GM20000 (cell line): ENCODE results near the gene IFT43.

Experiments used
- DNase-seq: peaks from one replicate; pipeline ENCODE4 v3.0.0; 2012; ENCODE audit warnings: low spot score
- CTCF ChIP-seq: IDR thresholded peaks from 2 replicates; pipeline ENCODE4 v1.5.1; 2012; ENCODE audit warnings: mild to moderate bottlenecking, control low read depth; ENCODE audit errors: extremely low read depth, missing control alignments

The IFT43 gene

GRCh38 chr14:75960231-75960630, 25.3 kb upstream of the IFT43 start:
- peak; percentile 74 for DNase-seq
- TF ChIP-seq CTCF = no peak

DNA sequence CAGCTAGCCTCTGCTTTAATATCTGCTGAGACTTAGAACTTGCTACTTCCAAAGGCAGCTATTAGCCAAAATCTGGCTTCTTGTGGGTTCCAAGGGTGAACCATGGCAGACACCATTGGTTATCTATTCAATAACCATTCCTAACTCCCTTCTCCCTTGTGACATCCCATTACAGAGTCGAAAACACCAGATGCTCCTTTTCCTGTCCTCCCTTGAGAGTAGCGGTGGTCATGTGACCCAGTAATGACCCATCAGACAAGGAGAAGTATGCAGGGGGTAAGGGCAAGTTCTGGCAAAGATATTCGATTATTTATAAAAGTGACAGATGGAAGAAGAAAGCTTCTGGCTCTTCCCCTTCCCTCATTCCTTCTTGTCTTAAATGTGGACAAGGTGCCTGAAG, 23.9 kb upstream of the IFT43 start:
- no peak for TF ChIP-seq CTCF
- no peak for DNase-seq

DNA sequence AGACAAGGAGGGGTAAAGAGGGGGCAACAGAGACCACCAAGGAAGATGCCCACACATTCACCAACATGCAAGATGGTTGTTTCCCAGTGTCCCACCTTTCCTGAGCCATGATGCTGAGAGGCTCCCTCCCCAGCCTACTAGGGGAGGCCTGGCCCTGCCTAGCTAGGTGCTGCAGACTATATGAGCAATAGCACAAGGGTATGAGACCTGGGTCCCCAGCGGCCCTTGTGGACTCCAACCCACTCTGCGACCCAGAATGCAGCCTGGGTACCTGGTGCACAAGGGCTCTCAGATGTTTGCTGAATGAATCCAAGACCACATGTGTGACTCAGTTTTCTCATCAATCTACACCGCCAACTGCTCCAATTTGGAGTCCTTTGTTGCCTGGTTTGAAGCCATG, 17.7 kb upstream of the IFT43 start:
- DNase-seq = no peak
- TF ChIP-seq CTCF = no peak

DNA sequence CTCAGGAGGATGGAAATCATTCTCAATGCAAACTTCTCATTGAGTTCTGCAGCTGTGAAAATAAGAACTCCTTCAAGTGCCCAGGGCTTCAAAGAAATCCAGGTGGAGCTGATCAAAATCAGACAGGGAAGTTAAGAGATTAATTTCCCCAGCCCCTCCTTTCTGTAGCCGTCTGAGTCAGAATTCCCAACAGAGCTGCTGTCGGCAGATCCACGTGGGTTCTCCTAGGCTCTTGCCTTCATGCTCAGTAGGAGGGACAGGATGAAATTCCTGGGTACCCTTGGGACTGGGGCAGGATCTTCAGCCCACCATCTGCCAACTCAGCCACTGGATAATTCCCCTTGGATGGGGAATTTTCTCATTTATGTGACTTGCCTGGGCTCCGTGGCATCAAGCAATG, 17.1 kb upstream of the IFT43 start:
- TF ChIP-seq CTCF = no peak
- DNase-seq = no peak

DNA sequence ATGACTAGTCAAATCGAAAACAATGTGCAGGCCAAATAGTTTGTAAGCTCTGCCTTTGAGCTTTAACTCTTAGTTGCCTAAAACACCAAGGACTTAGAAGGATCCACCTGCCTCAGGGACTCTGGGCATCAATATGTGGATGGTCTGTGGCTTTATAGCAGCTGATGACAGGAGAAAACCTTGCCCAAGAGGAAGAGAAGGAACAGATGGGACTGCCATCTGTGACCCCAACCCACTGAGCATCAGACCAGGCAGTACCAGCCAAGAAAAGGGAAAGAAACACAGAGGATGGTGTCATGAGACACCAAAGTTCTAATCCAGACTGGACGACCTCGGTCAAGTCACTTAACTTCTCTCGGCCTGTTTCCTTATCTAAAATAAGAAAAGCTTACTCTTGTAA, 16.4 kb upstream of the IFT43 start:
- no peak for TF ChIP-seq CTCF
- no peak for DNase-seq

DNA sequence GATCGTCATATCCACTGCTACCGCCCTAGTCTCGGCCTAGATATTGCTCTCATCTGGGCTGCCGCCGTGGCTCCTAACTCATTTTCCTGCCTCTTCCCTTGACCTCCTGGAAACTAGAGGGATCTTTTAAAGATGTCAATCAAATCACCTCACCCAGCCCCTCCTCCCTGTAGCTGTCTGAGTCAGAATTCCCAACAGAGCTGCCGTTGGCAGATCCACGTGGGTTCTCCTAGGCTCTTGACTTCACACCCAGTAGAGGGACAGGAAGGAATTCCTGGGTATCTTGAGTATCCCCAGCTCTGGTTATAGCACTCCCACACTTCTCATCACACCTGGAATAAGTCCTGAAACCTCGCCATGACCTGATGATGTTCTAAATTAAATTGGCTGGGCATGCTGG, 15.7 kb upstream of the IFT43 start:
- no peak for TF ChIP-seq CTCF
- no peak for DNase-seq

GRCh38 chr14:75970989-75971388, 14.6 kb upstream of the IFT43 start:
- no peak for TF ChIP-seq CTCF
- DNase-seq = no peak
